GM23338 (cell line): ENCODE measurements around the gene STXBP3. TPM values are rescaled to one million over a fixed set of nuclear protein-coding genes. Genes with fewer than 3 reads are reported as not detected.

ENCODE experiments used
- ATAC-seq: fragments of 200-7000 bp; cut with Tn5 transposase; 3 replicates; pipeline ENCODE4 v1.9.1; 2020
- DNase-seq: peaks from one replicate; pipeline ENCODE4 v3.0.0-alpha.2; 2015; ENCODE audit warnings: low spot score
- H2AFZ ChIP-seq: fragments of 200-600 bp; sonication (generic); 2 replicates; pipeline ENCODE4 v1.8.0; 2016; ENCODE audit warnings: antibody characterized with exemption, mild to moderate bottlenecking, moderate library complexity
- H3F3A ChIP-seq: fragments of 200-600 bp; sonication (generic); replicated peaks from 2 replicates; pipeline ENCODE4 v1.8.0; 2017; ENCODE audit warnings: antibody characterized with exemption, mixed run types, low read depth
- H3K27ac ChIP-seq: fragments of 200-600 bp; sonication (generic); 2 replicates; pipeline ENCODE4 v1.6.1; 2016; ENCODE audit warnings: low read depth
- H3K27me3 ChIP-seq: fragments of 200-600 bp; sonication (generic); 2 replicates; pipeline ENCODE4 v1.8.0; 2016; ENCODE audit warnings: mild to moderate bottlenecking, mixed run types, moderate library complexity; ENCODE audit not compliant: insufficient read depth
- H3K36me3 ChIP-seq: fragments of 200-600 bp; sonication (generic); 2 replicates; pipeline ENCODE4 v1.8.0; 2016; ENCODE audit warnings: mild to moderate bottlenecking; ENCODE audit not compliant: insufficient read depth
- H3K4me1 ChIP-seq: fragments of 200-600 bp; sonication (generic); 2 replicates; pipeline ENCODE4 v1.8.0; 2016; ENCODE audit warnings: mild to moderate bottlenecking, moderate library complexity; ENCODE audit not compliant: insufficient read depth
- H3K4me2 ChIP-seq: fragments of 200-600 bp; sonication (generic); 2 replicates; pipeline ENCODE4 v1.7.1; 2017; ENCODE audit warnings: mixed run types
- H3K4me3 ChIP-seq: fragments of 200-600 bp; sonication (generic); 2 replicates; pipeline ENCODE4 v1.6.1; 2016; ENCODE audit warnings: mixed run types
- H3K79me2 ChIP-seq: fragments of 200-600 bp; sonication (generic); replicated peaks from 2 replicates; pipeline ENCODE4 v1.8.0; 2017; ENCODE audit warnings: mild to moderate bottlenecking; ENCODE audit not compliant: insufficient read depth
- H3K9me2 ChIP-seq: fragments of 200-600 bp; sonication (generic); 2 replicates; pipeline ENCODE4 v1.8.0; 2017; ENCODE audit not compliant: insufficient read depth
- H4K20me1 ChIP-seq: fragments of 200-600 bp; sonication (generic); replicated peaks from 2 replicates; pipeline ENCODE4 v1.8.0; 2017; ENCODE audit warnings: mild to moderate bottlenecking; ENCODE audit not compliant: insufficient read depth
- H3K27ac Mint-ChIP-seq: 2 replicates; pipeline ENCODE4 v1.8.0; 2020; ENCODE audit warnings: inconsistent platforms, mild to moderate bottlenecking, moderate library complexity, mixed read lengths
- H3K27me3 Mint-ChIP-seq: 3 replicates; pipeline ENCODE4 v1.8.0; 2022; ENCODE audit warnings: low read depth, mild to moderate bottlenecking, moderate library complexity, mixed read lengths, inconsistent platforms; ENCODE audit not compliant: insufficient read depth, poor library complexity
- H3K36me3 Mint-ChIP-seq: 3 replicates; pipeline ENCODE4 v1.8.0; 2021; ENCODE audit warnings: low read depth, mild to moderate bottlenecking, inconsistent platforms, moderate library complexity, mixed read lengths
- H3K4me1 Mint-ChIP-seq: 3 replicates; pipeline ENCODE4 v1.8.0; 2020; ENCODE audit warnings: mild to moderate bottlenecking, inconsistent platforms, mixed read lengths
- H3K4me3 Mint-ChIP-seq: 3 replicates; pipeline ENCODE4 v1.8.0; 2021; ENCODE audit warnings: moderate library complexity, mild to moderate bottlenecking, inconsistent platforms, mixed read lengths
- H3K9me3 Mint-ChIP-seq: 3 replicates; pipeline ENCODE4 v1.8.0; 2020; ENCODE audit warnings: moderate library complexity, mild to moderate bottlenecking, inconsistent platforms, mixed read lengths
- CREB1 ChIP-seq: fragments of 250-450 bp; sonication (Bioruptor Pico); IDR thresholded peaks from 2 replicates; pipeline ENCODE4 v1.5.0; 2020; ENCODE audit warnings: low read depth, mild to moderate bottlenecking, moderate library complexity
- EZH2 ChIP-seq: fragments of 200-600 bp; sonication (generic); IDR thresholded peaks from one replicate; pipeline ENCODE4 v1.8.0; 2017; ENCODE audit warnings: antibody characterized with exemption, mild to moderate bottlenecking, low read depth; ENCODE audit not compliant: unreplicated experiment
- JUNB ChIP-seq: IDR thresholded peaks from one replicate; pipeline ENCODE4 v1.6.1; 2016; ENCODE audit warnings: antibody characterized with exemption; ENCODE audit not compliant: unreplicated experiment
- NANOG ChIP-seq: IDR thresholded peaks from 2 replicates; pipeline ENCODE4 v1.6.1; 2016; ENCODE audit warnings: antibody characterized with exemption, borderline replicate concordance
- POLR2AphosphoS5 ChIP-seq: IDR thresholded peaks from 2 replicates; pipeline ENCODE4 v1.6.1; 2016; ENCODE audit warnings: antibody characterized with exemption, low read depth
- STAT1 ChIP-seq: IDR thresholded peaks from one replicate; pipeline ENCODE4 v1.6.1; 2016; ENCODE audit warnings: antibody characterized with exemption; ENCODE audit not compliant: unreplicated experiment
- ZNF114 ChIP-seq: fragments of 250-450 bp; sonication (Bioruptor Pico); IDR thresholded peaks from 2 replicates; pipeline ENCODE4 v1.5.0; 2020; ENCODE audit warnings: mild to moderate bottlenecking, moderate library complexity
- ZNF331 ChIP-seq: fragments of 250-450 bp; sonication (Bioruptor Pico); IDR thresholded peaks from 2 replicates; pipeline ENCODE4 v1.5.0; 2020; ENCODE audit warnings: low read depth, mild to moderate bottlenecking, moderate library complexity
- polyA plus RNA-seq: library from polyadenylated mRNA; unstranded; fragments of >200 nt; fragmentation: Nextera tagmentation; extraction: Ambion mirVana; gene quantifications from 2 replicates; pipeline ENCODE4 v1.2.1, GENCODE V29; 2016
- total RNA-seq: library from RNA; depleted of rRNA; stranded (reverse); fragments of >200 nt; shearing (Covaris generic); gene quantifications from 2 replicates; pipeline ENCODE4 v1.2.3, GENCODE V29; 2014
- TF ChIP-seq, protein P1 (sequence below): IDR thresholded peaks from 2 replicates; pipeline ENCODE4 v1.6.1; 2016; ENCODE audit warnings: antibody characterized with exemption
- TF ChIP-seq, protein P2 (sequence below): fragments of 250-450 bp; sonication (Bioruptor Pico); IDR thresholded peaks from 2 replicates; pipeline ENCODE4 v1.5.0; 2020; ENCODE audit warnings: mild to moderate bottlenecking, moderate library complexity
- TF ChIP-seq, protein P3 (sequence below): IDR thresholded peaks from one replicate; pipeline ENCODE4 v1.6.1; 2018; ENCODE audit warnings: antibody characterized with exemption; ENCODE audit not compliant: unreplicated experiment
- TF ChIP-seq, protein P4 (sequence below), 2 experiments: fragments of 200-600 bp in 1 of 2; sonication (generic) in 1 of 2; conservative IDR thresholded peaks; 2 replicates each; pipeline versions ENCODE4 v1.5.1 to v1.6.1; 2016 to 2017; ENCODE audit warnings: antibody characterized with exemption in 2 of 2, low read depth in 2 of 2, mild to moderate bottlenecking in 2 of 2, moderate library complexity in 1 of 2

STXBP3 gene
- total and polyA plus RNA-seq, 2 experiments from 2014 or later, result 28.5 to 37.4 TPM

DNA sequence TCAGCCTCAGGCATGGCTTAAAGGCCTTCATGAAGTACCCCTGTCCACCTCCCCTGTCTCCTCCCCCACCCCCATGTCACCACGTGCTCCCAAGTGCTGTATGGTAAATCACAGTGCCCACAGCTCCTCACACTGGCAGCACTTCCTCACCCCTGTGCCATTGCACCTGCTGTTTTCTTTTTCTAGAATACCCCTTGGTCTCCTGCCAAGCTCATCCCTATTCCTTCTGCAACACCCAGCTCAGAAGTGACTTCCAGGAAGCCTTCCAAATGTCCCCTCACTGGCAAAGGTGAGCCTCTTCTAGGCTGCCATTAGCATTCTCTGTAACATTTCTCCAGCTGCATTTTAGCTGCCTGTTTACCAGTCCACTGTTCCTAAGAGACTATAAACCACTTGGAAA, 101.0 kb downstream of the STXBP3 start:
- Histone ChIP-seq H3K36me3 (no peaks in the 10 kb centered on the region), H3K4me3 (no peak overlapping the region), H3K9me2 (0 out of 2 replicates have a peak, but pooled peaks cover 4% of the 10 kb centered on the region), H3K4me2 (no peak overlapping the region), H3K4me1 (no peaks in the 10 kb centered on the region), H2AFZ (no peak overlapping the region), H3F3A (no peaks in the 10 kb centered on the region), H4K20me1 (no peaks in the 10 kb centered on the region), H3K79me2 (no peaks in the 10 kb centered on the region), H3K27ac (no peak overlapping the region), H3K27me3 (no peaks in the 10 kb centered on the region)
- peaks cover 2% of the 10 kb centered on the region for H3K27me3 Mint-ChIP-seq
- DNase-seq (no peak), ATAC-seq (no peak)
- H3K4me3 Mint-ChIP-seq, result no peak overlapping the region
- TF ChIP-seq CREB1 (CRISPR knock-in tag), result no peak
- TF ChIP-seq ZNF331 (CRISPR knock-in tag), result no peak
- TF ChIP-seq, protein P1, sequence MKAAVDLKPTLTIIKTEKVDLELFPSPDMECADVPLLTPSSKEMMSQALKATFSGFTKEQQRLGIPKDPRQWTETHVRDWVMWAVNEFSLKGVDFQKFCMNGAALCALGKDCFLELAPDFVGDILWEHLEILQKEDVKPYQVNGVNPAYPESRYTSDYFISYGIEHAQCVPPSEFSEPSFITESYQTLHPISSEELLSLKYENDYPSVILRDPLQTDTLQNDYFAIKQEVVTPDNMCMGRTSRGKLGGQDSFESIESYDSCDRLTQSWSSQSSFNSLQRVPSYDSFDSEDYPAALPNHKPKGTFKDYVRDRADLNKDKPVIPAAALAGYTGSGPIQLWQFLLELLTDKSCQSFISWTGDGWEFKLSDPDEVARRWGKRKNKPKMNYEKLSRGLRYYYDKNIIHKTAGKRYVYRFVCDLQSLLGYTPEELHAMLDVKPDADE, result no peak
- TF ChIP-seq, protein P2, sequence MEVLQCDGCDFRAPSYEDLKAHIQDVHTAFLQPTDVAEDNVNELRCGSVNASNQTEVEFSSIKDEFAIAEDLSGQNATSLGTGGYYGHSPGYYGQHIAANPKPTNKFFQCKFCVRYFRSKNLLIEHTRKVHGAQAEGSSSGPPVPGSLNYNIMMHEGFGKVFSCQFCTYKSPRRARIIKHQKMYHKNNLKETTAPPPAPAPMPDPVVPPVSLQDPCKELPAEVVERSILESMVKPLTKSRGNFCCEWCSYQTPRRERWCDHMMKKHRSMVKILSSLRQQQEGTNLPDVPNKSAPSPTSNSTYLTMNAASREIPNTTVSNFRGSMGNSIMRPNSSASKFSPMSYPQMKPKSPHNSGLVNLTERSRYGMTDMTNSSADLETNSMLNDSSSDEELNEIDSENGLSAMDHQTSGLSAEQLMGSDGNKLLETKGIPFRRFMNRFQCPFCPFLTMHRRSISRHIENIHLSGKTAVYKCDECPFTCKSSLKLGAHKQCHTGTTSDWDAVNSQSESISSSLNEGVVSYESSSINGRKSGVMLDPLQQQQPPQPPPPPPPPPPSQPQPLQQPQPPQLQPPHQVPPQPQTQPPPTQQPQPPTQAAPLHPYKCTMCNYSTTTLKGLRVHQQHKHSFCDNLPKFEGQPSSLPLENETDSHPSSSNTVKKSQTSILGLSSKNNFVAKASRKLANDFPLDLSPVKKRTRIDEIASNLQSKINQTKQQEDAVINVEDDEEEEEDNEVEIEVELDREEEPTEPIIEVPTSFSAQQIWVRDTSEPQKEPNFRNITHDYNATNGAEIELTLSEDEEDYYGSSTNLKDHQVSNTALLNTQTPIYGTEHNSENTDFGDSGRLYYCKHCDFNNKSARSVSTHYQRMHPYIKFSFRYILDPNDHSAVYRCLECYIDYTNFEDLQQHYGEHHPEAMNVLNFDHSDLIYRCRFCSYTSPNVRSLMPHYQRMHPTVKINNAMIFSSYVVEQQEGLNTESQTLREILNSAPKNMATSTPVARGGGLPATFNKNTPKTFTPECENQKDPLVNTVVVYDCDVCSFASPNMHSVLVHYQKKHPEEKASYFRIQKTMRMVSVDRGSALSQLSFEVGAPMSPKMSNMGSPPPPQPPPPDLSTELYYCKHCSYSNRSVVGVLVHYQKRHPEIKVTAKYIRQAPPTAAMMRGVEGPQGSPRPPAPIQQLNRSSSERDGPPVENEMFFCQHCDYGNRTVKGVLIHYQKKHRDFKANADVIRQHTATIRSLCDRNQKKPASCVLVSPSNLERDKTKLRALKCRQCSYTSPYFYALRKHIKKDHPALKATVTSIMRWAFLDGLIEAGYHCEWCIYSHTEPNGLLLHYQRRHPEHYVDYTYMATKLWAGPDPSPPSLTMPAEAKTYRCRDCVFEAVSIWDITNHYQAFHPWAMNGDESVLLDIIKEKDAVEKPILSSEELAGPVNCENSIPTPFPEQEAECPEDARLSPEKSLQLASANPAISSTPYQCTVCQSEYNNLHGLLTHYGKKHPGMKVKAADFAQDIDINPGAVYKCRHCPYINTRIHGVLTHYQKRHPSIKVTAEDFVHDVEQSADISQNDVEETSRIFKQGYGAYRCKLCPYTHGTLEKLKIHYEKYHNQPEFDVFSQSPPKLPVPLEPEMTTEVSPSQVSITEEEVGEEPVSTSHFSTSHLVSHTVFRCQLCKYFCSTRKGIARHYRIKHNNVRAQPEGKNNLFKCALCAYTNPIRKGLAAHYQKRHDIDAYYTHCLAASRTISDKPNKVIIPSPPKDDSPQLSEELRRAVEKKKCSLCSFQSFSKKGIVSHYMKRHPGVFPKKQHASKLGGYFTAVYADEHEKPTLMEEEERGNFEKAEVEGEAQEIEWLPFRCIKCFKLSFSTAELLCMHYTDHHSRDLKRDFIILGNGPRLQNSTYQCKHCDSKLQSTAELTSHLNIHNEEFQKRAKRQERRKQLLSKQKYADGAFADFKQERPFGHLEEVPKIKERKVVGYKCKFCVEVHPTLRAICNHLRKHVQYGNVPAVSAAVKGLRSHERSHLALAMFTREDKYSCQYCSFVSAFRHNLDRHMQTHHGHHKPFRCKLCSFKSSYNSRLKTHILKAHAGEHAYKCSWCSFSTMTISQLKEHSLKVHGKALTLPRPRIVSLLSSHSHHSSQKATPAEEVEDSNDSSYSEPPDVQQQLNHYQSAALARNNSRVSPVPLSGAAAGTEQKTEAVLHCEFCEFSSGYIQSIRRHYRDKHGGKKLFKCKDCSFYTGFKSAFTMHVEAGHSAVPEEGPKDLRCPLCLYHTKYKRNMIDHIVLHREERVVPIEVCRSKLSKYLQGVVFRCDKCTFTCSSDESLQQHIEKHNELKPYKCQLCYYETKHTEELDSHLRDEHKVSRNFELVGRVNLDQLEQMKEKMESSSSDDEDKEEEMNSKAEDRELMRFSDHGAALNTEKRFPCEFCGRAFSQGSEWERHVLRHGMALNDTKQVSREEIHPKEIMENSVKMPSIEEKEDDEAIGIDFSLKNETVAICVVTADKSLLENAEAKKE (CRISPR knock-in tag), result no peak
- TF ChIP-seq, protein P3, sequence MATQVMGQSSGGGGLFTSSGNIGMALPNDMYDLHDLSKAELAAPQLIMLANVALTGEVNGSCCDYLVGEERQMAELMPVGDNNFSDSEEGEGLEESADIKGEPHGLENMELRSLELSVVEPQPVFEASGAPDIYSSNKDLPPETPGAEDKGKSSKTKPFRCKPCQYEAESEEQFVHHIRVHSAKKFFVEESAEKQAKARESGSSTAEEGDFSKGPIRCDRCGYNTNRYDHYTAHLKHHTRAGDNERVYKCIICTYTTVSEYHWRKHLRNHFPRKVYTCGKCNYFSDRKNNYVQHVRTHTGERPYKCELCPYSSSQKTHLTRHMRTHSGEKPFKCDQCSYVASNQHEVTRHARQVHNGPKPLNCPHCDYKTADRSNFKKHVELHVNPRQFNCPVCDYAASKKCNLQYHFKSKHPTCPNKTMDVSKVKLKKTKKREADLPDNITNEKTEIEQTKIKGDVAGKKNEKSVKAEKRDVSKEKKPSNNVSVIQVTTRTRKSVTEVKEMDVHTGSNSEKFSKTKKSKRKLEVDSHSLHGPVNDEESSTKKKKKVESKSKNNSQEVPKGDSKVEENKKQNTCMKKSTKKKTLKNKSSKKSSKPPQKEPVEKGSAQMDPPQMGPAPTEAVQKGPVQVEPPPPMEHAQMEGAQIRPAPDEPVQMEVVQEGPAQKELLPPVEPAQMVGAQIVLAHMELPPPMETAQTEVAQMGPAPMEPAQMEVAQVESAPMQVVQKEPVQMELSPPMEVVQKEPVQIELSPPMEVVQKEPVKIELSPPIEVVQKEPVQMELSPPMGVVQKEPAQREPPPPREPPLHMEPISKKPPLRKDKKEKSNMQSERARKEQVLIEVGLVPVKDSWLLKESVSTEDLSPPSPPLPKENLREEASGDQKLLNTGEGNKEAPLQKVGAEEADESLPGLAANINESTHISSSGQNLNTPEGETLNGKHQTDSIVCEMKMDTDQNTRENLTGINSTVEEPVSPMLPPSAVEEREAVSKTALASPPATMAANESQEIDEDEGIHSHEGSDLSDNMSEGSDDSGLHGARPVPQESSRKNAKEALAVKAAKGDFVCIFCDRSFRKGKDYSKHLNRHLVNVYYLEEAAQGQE, result no peak
- no peak for TF ChIP-seq EZH2
- TF ChIP-seq, protein P4, sequence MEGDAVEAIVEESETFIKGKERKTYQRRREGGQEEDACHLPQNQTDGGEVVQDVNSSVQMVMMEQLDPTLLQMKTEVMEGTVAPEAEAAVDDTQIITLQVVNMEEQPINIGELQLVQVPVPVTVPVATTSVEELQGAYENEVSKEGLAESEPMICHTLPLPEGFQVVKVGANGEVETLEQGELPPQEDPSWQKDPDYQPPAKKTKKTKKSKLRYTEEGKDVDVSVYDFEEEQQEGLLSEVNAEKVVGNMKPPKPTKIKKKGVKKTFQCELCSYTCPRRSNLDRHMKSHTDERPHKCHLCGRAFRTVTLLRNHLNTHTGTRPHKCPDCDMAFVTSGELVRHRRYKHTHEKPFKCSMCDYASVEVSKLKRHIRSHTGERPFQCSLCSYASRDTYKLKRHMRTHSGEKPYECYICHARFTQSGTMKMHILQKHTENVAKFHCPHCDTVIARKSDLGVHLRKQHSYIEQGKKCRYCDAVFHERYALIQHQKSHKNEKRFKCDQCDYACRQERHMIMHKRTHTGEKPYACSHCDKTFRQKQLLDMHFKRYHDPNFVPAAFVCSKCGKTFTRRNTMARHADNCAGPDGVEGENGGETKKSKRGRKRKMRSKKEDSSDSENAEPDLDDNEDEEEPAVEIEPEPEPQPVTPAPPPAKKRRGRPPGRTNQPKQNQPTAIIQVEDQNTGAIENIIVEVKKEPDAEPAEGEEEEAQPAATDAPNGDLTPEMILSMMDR (conservative IDR thresholded peaks at IDR 0.05; ENCODE audit: low read depth in 2 of 2), result no peak
- no peak for TF ChIP-seq NANOG
- TF ChIP-seq POLR2AphosphoS5, result no peak
- no peak for TF ChIP-seq JUNB
- no peak for TF ChIP-seq ZNF114
- TF ChIP-seq STAT1, result no peak
- H3K27ac Mint-ChIP-seq, result no peak overlapping the region
- no peaks in the 10 kb centered on the region; the same call in 2 of the 3 replicates for H3K9me3 Mint-ChIP-seq
- H3K36me3 Mint-ChIP-seq, result no peaks in the 10 kb centered on the region
- peaks cover 4% of the 10 kb centered on the region for H3K4me1 Mint-ChIP-seq
